Measurements from ENCODE around the gene BIRC3. TPM values are rescaled to one million over a fixed set of nuclear protein-coding genes. Genes with fewer than 3 reads are reported as not detected.
"Not testable (repeated sequence)": the region's sequence is repeated elsewhere in the genome, so short reads cannot be mapped to it uniquely, and the experiment has no call there.

The BIRC3 gene
- total RNA-seq, 1 donor from 2014 or later: 0.08 TPM

DNA sequence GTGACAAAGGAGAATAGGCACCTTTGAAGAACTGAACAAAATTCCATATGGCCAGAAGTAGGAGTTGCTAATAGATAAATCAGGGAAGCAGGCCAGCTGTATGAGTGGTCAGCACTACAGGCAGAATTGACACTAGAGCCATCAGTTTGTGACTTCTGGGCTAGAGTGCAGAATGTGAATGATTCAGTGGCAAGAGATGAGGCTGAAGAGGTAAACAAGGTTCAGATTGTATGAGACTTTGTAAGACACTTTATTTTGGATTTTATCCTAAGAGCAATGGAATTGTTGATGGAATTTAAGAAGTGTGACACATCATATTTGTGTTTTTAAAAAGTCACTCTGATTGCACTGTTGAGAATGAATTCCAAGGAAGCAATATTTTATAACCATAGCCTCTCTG, 12.9 kb downstream of the BIRC3 start:
- TF ChIP-seq CTCF (IDR thresholded peaks at IDR 0.05; ENCODE audit: unreplicated experiment): no peak
- H3K36me3 Mint-ChIP-seq (ENCODE audit: low read depth, unreplicated experiment): no peaks in the 10 kb centered on the region
- DNase-seq (ENCODE audit: low spot score): no peak
- no peak overlapping the region for H3K4me3 Mint-ChIP-seq (ENCODE audit: unreplicated experiment)
- H3K27ac Mint-ChIP-seq (ENCODE audit: unreplicated experiment): no peak overlapping the region
- H3K9me3 Mint-ChIP-seq (ENCODE audit: unreplicated experiment): no peaks in the 10 kb centered on the region
- H3K4me1 Mint-ChIP-seq (ENCODE audit: unreplicated experiment): no peaks in the 10 kb centered on the region
- no peaks in the 10 kb centered on the region for H3K27me3 Mint-ChIP-seq (ENCODE audit: unreplicated experiment)

DNA sequence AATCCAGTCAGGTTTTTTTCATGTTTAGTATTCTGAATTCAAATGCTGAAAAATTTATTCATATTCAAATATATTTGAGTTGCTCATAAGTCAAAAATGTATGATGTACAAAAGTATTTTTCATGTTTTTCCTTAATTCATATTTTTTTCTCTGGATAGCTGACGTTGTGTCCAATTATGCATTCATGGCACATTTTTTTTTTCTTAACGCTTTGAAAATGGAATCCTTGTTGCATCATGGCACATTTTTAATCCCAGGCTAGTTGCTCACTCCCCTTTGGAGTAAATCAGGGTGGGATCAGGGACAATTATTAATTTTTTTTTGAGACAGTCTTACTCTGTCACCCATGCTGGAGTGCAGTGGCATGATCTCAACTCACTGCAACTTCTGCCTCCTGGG, 14.1 kb downstream of the BIRC3 start:
- no peak for TF ChIP-seq CTCF (IDR thresholded peaks at IDR 0.05; ENCODE audit: unreplicated experiment)
- Mint-ChIP-seq H3K27me3 (ENCODE audit: unreplicated experiment) (no peaks in the 10 kb centered on the region), H3K4me1 (ENCODE audit: unreplicated experiment) (no peaks in the 10 kb centered on the region), H3K36me3 (ENCODE audit: low read depth, unreplicated experiment) (no peaks in the 10 kb centered on the region), H3K9me3 (ENCODE audit: unreplicated experiment) (no peaks in the 10 kb centered on the region), H3K27ac (ENCODE audit: unreplicated experiment) (no peak overlapping the region), H3K4me3 (ENCODE audit: unreplicated experiment) (no peak overlapping the region)
- no peak for DNase-seq (ENCODE audit: low spot score)

DNA sequence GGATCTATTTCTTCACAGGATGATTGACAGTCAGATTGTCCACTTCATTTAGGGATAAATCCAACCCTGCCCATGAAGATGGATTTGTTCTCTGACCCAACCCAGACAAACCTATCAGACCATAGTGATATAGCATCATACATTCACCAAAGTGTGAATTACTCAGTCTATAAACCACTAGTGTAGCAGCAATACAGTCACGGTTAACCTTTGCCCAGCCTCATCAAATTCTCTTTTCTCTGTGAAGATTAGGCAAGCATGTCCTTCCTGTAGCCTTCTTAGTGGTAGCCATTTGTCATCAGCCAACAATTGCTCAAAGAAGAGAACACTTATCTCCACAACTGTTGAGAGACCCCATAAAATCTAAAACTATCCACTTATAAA, 15.3 kb downstream of the BIRC3 start:
- Mint-ChIP-seq H3K9me3 (ENCODE audit: unreplicated experiment) (no peaks in the 10 kb centered on the region), H3K27me3 (ENCODE audit: unreplicated experiment) (no peaks in the 10 kb centered on the region), H3K27ac (ENCODE audit: unreplicated experiment) (no peak overlapping the region), H3K36me3 (ENCODE audit: low read depth, unreplicated experiment) (no peaks in the 10 kb centered on the region), H3K4me3 (ENCODE audit: unreplicated experiment) (no peak overlapping the region), H3K4me1 (ENCODE audit: unreplicated experiment) (no peaks in the 10 kb centered on the region)
- DNase-seq (ENCODE audit: low spot score): no peak
- no peak for TF ChIP-seq CTCF (IDR thresholded peaks at IDR 0.05; ENCODE audit: unreplicated experiment)

GRCh38 chr11:102338479-102339010, 21.3 kb downstream of the BIRC3 start:
- no peak overlapping the region for H3K27ac Mint-ChIP-seq (ENCODE audit: unreplicated experiment)
- H3K4me1 Mint-ChIP-seq (ENCODE audit: unreplicated experiment): peaks cover 3% of the 10 kb centered on the region
- no peaks in the 10 kb centered on the region for H3K36me3 Mint-ChIP-seq (ENCODE audit: low read depth, unreplicated experiment)
- no peaks in the 10 kb centered on the region for H3K9me3 Mint-ChIP-seq (ENCODE audit: unreplicated experiment)
- TF ChIP-seq CTCF (IDR thresholded peaks at IDR 0.05; ENCODE audit: unreplicated experiment): no peak
- DNase-seq (ENCODE audit: low spot score): no peak
- H3K27me3 Mint-ChIP-seq (ENCODE audit: unreplicated experiment): no peaks in the 10 kb centered on the region
- no peak overlapping the region for H3K4me3 Mint-ChIP-seq (ENCODE audit: unreplicated experiment)

GRCh38 chr11:102341311-102341710, 24.0 kb downstream of the BIRC3 start:
- H3K27me3 Mint-ChIP-seq (ENCODE audit: unreplicated experiment); H3K4me3 Mint-ChIP-seq (ENCODE audit: unreplicated experiment); H3K36me3 Mint-ChIP-seq (ENCODE audit: low read depth, unreplicated experiment); DNase-seq (ENCODE audit: low spot score); H3K9me3 Mint-ChIP-seq (ENCODE audit: unreplicated experiment); H3K27ac Mint-ChIP-seq (ENCODE audit: unreplicated experiment): not testable (repeated sequence)
- peaks cover 15% of the 10 kb centered on the region for H3K4me1 Mint-ChIP-seq (ENCODE audit: unreplicated experiment)

Measured in endothelial cell (in vitro differentiated cells).